SK-N-MC (cell line): ENCODE data around the gene GGT6.

Experiments
- EZH2 ChIP-seq: fragments of 200-600 bp; sonication (generic); IDR thresholded peaks from one replicate; pipeline ENCODE4 v1.6.1; 2017; ENCODE audit warnings: antibody characterized with exemption
- POLR2AphosphoS5 ChIP-seq: IDR thresholded peaks from 2 replicates; pipeline ENCODE4 v1.6.1; 2012; ENCODE audit warnings: mild to moderate bottlenecking, low read depth, low read length, borderline replicate concordance

DNA sequence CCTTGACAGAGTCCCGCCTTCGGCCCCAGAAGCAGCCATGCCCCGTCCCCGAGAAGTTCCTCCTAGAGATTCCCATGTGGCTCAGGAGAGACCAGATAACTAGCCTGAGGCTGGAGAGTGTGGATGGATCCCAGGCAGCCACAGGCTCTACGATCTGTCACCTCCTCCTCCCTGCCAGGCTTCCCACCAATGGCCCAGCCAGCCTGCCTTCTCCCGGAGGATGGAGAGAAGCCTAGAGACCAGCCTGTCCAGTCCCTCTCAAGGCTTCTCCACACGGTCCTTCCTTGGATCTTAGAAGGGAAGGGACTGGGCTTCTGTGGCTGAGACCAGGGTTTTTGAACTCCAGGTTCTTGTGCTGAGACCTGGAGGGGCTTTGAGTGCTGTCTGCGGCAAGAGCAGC, 22.3 kb upstream of the GGT6 start:
- TF ChIP-seq POLR2AphosphoS5 = no peak
- TF ChIP-seq EZH2 = no peak
